Measurements from ENCODE around the gene HEATR5B.

The HEATR5B gene

GRCh38 chr2:36964496-36965058 is 119.6 kb downstream of the HEATR5B start:
- Histone ChIP-seq H3K27me3 (replicated peaks in 2 of 5; ENCODE audit: control insufficient read depth in 4 of 5, insufficient read depth in 5 of 5, low read length in 4 of 5) (no peaks in the 10 kb centered on the region), H3K9me3 (ENCODE audit: control extremely low read depth in 1 of 5, control insufficient read depth in 4 of 5, insufficient read depth in 2 of 5, low read depth in 1 of 5, low read length in 4 of 5) (no peaks in the 10 kb centered on the region), H3K27ac (ENCODE audit: insufficient read depth in 1 of 2, low read depth in 1 of 2, low read length in 2 of 2, poor library complexity in 1 of 2, severe bottlenecking in 2 of 2) (peak overlapping the region in 1 of 2 experiments; percentile 84), H3K4me1 (ENCODE audit: control extremely low read depth in 1 of 4, control insufficient read depth in 4 of 4, insufficient read depth in 4 of 4, low read length in 3 of 4) (peaks cover 14 to 28% (median 23%) of the 10 kb centered on the region in 4 experiments), H3K4me3 (ENCODE audit: control insufficient read depth in 1 of 7, extremely low read depth in 1 of 7, insufficient read depth in 4 of 7, low read depth in 2 of 7, low read length in 6 of 7) (peak overlapping the region in 3 of 7 experiments; percentile 89 to 92 (median 92)), H3K36me3 (ENCODE audit: control insufficient read depth in 4 of 4, insufficient read depth in 4 of 4, low read length in 3 of 4) (peaks cover 0 to 2% (median 1%) of the 10 kb centered on the region in 4 experiments)
- ChIA-PET POLR2A (no interaction called here), CTCF (no interaction called here)
- WGBS (ENCODE audit: insufficient coverage): 96% methylated on average over 4 of the region's 5 CpGs
- no peak for DNase-seq

GRCh38 chr2:36963734-36964133 is 120.4 kb downstream of the HEATR5B start:
- no peak overlapping the region for H3K27ac ChIP-seq (ENCODE audit: insufficient read depth in 1 of 2, low read depth in 1 of 2, low read length in 2 of 2, poor library complexity in 1 of 2, severe bottlenecking in 2 of 2)
- WGBS (ENCODE audit: insufficient coverage): 100% methylated on average over 1 of the region's 4 CpGs
- peaks cover 14 to 28% (median 23%) of the 10 kb centered on the region in 4 experiments for H3K4me1 ChIP-seq (ENCODE audit: control extremely low read depth in 1 of 4, control insufficient read depth in 4 of 4, insufficient read depth in 4 of 4, low read length in 3 of 4)
- ChIA-PET CTCF (no interaction called here), POLR2A (no interaction called here)
- H3K27me3 ChIP-seq (replicated peaks in 2 of 5; ENCODE audit: control insufficient read depth in 4 of 5, insufficient read depth in 5 of 5, low read length in 4 of 5): no peaks in the 10 kb centered on the region
- H3K9me3 ChIP-seq (ENCODE audit: control extremely low read depth in 1 of 5, control insufficient read depth in 4 of 5, insufficient read depth in 2 of 5, low read depth in 1 of 5, low read length in 4 of 5): no peaks in the 10 kb centered on the region
- no peak for DNase-seq
- no peak overlapping the region for H3K4me3 ChIP-seq (ENCODE audit: control insufficient read depth in 1 of 7, extremely low read depth in 1 of 7, insufficient read depth in 4 of 7, low read depth in 2 of 7, low read length in 6 of 7)
- H3K36me3 ChIP-seq (ENCODE audit: control insufficient read depth in 4 of 4, insufficient read depth in 4 of 4, low read length in 3 of 4): peaks cover 0 to 2% (median 1%) of the 10 kb centered on the region in 4 experiments

- H3K36me3 ChIP-seq (ENCODE audit: control insufficient read depth in 4 of 4, insufficient read depth in 4 of 4, low read length in 3 of 4): peaks cover 0 to 2% (median 1%) of the 10 kb centered on the region in 4 experiments
- no peak overlapping the region for H3K4me3 ChIP-seq (ENCODE audit: control insufficient read depth in 1 of 7, extremely low read depth in 1 of 7, insufficient read depth in 4 of 7, low read depth in 2 of 7, low read length in 6 of 7)
- peaks cover 14 to 28% (median 20%) of the 10 kb centered on the region in 4 experiments for H3K4me1 ChIP-seq (ENCODE audit: control extremely low read depth in 1 of 4, control insufficient read depth in 4 of 4, insufficient read depth in 4 of 4, low read length in 3 of 4)
- no peaks in the 10 kb centered on the region for H3K27me3 ChIP-seq (replicated peaks in 2 of 5; ENCODE audit: control insufficient read depth in 4 of 5, insufficient read depth in 5 of 5, low read length in 4 of 5)
- ChIA-PET POLR2A (interaction anchor here (0.7 kb wide), 1 partner anchor 23 kb away, joined by 4 read pairs; no protein-coding TSS in a partner anchor), CTCF (interaction anchor here (1.3 to 1.4 kb wide), 2 partner anchors 10 to 12 kb away, joined by 3 read pairs; no protein-coding TSS in a partner anchor)
- H3K9me3 ChIP-seq (ENCODE audit: control extremely low read depth in 1 of 5, control insufficient read depth in 4 of 5, insufficient read depth in 2 of 5, low read depth in 1 of 5, low read length in 4 of 5): no peaks in the 10 kb centered on the region
- H3K27ac ChIP-seq (ENCODE audit: insufficient read depth in 1 of 2, low read depth in 1 of 2, low read length in 2 of 2, poor library complexity in 1 of 2, severe bottlenecking in 2 of 2): no peak overlapping the region
- no peak for DNase-seq
- 91% methylated on average over 1 of the region's 4 CpGs for WGBS (ENCODE audit: insufficient coverage)
Measured at GRCh38 chr2:36963106-36963505, 121.1 kb downstream of the HEATR5B start.

GRCh38 chr2:36960773-36961172 is 123.4 kb downstream of the HEATR5B start:
- ChIA-PET CTCF (no interaction called here), POLR2A (no interaction called here)
- peaks cover 3 to 16% (median 9%) of the 10 kb centered on the region in 4 experiments for H3K4me1 ChIP-seq (ENCODE audit: control extremely low read depth in 1 of 4, control insufficient read depth in 4 of 4, insufficient read depth in 4 of 4, low read length in 3 of 4)
- no peak for DNase-seq
- no peaks in the 10 kb centered on the region for H3K27me3 ChIP-seq (replicated peaks in 2 of 5; ENCODE audit: control insufficient read depth in 4 of 5, insufficient read depth in 5 of 5, low read length in 4 of 5)
- WGBS (ENCODE audit: insufficient coverage): 100% methylated on average over 4 of the region's 5 CpGs
- H3K27ac ChIP-seq (ENCODE audit: insufficient read depth in 1 of 2, low read depth in 1 of 2, low read length in 2 of 2, poor library complexity in 1 of 2, severe bottlenecking in 2 of 2): no peak overlapping the region
- H3K9me3 ChIP-seq (ENCODE audit: control extremely low read depth in 1 of 5, control insufficient read depth in 4 of 5, insufficient read depth in 2 of 5, low read depth in 1 of 5, low read length in 4 of 5): no peaks in the 10 kb centered on the region
- H3K36me3 ChIP-seq (ENCODE audit: control insufficient read depth in 4 of 4, insufficient read depth in 4 of 4, low read length in 3 of 4): peaks cover 0 to 3% (median 1%) of the 10 kb centered on the region in 4 experiments
- no peak overlapping the region for H3K4me3 ChIP-seq (ENCODE audit: control insufficient read depth in 1 of 7, extremely low read depth in 1 of 7, insufficient read depth in 4 of 7, low read depth in 2 of 7, low read length in 6 of 7)

- H3K4me1 ChIP-seq (ENCODE audit: control extremely low read depth in 1 of 4, control insufficient read depth in 4 of 4, insufficient read depth in 4 of 4, low read length in 3 of 4): peaks cover 0 to 9% (median 6%) of the 10 kb centered on the region in 4 experiments
- WGBS (ENCODE audit: insufficient coverage): 100% methylated on average over 1 of the region's 2 CpGs
- POLR2A ChIA-PET: interaction anchor here (0.7 kb wide), 1 partner anchor 346 kb away, joined by 3 read pairs; no protein-coding TSS in a partner anchor
- no peak overlapping the region for H3K4me3 ChIP-seq (ENCODE audit: control insufficient read depth in 1 of 7, extremely low read depth in 1 of 7, insufficient read depth in 4 of 7, low read depth in 2 of 7, low read length in 6 of 7)
- DNase-seq: no peak
- H3K27ac ChIP-seq (ENCODE audit: insufficient read depth in 1 of 2, low read depth in 1 of 2, low read length in 2 of 2, poor library complexity in 1 of 2, severe bottlenecking in 2 of 2): no peak overlapping the region
- H3K9me3 ChIP-seq (ENCODE audit: control extremely low read depth in 1 of 5, control insufficient read depth in 4 of 5, insufficient read depth in 2 of 5, low read depth in 1 of 5, low read length in 4 of 5): no peaks in the 10 kb centered on the region
- H3K27me3 ChIP-seq (replicated peaks in 2 of 5; ENCODE audit: control insufficient read depth in 4 of 5, insufficient read depth in 5 of 5, low read length in 4 of 5): no peaks in the 10 kb centered on the region
- peaks cover 0 to 4% (median 1%) of the 10 kb centered on the region in 4 experiments for H3K36me3 ChIP-seq (ENCODE audit: control insufficient read depth in 4 of 4, insufficient read depth in 4 of 4, low read length in 3 of 4)
- CTCF ChIA-PET: interaction anchor here (1.1 to 1.7 kb wide), 2 partner anchors 9 to 11 kb away, joined by 6 read pairs; no protein-coding TSS in a partner anchor
Measured at GRCh38 chr2:36960005-36960675, 124.0 kb downstream of the HEATR5B start.

- POLR2A ChIA-PET: no interaction called here
- Histone ChIP-seq H3K4me3 (ENCODE audit: control insufficient read depth in 1 of 7, extremely low read depth in 1 of 7, insufficient read depth in 4 of 7, low read depth in 2 of 7, low read length in 6 of 7) (no peak overlapping the region), H3K9me3 (ENCODE audit: control extremely low read depth in 1 of 5, control insufficient read depth in 4 of 5, insufficient read depth in 2 of 5, low read depth in 1 of 5, low read length in 4 of 5) (no peaks in the 10 kb centered on the region), H3K27me3 (replicated peaks in 2 of 5; ENCODE audit: control insufficient read depth in 4 of 5, insufficient read depth in 5 of 5, low read length in 4 of 5) (no peaks in the 10 kb centered on the region), H3K36me3 (ENCODE audit: control insufficient read depth in 4 of 4, insufficient read depth in 4 of 4, low read length in 3 of 4) (peaks cover 0 to 5% (median 1%) of the 10 kb centered on the region in 4 experiments), H3K27ac (ENCODE audit: insufficient read depth in 1 of 2, low read depth in 1 of 2, low read length in 2 of 2, poor library complexity in 1 of 2, severe bottlenecking in 2 of 2) (no peak overlapping the region), H3K4me1 (ENCODE audit: control extremely low read depth in 1 of 4, control insufficient read depth in 4 of 4, insufficient read depth in 4 of 4, low read length in 3 of 4) (peaks cover 0 to 8% (median 3%) of the 10 kb centered on the region in 4 experiments)
- DNase-seq: no peak
- CTCF ChIA-PET: interaction anchor here (0.6 kb wide), 1 partner anchor 14 kb away, joined by 3 read pairs; no protein-coding TSS in a partner anchor
- 82% methylated on average over 2 of the region's 6 CpGs for WGBS (ENCODE audit: insufficient coverage)
Measured at GRCh38 chr2:36954977-36955607, 129.1 kb downstream of the HEATR5B start.

Measured in common myeloid progenitor, CD34-positive (primary cell).